ENCODE data around the gene GRID1. TPM values are rescaled to one million over a fixed set of nuclear protein-coding genes. Genes with fewer than 3 reads are reported as not detected.
A peak's percentile ranks its signal among the peaks of the same experiment; 100 is the strongest.

Gene GRID1
- total RNA-seq, 3 donors from 2014 or later, result 0.61 to 1.9 (median 0.87) TPM

- DNase-seq, result no peak
- Histone ChIP-seq H3K4me1 (ENCODE audit: low read depth) (peaks cover 4% of the 10 kb centered on the region), H3K4me3 (no peak overlapping the region), H3K36me3 (ENCODE audit: low read depth) (no peaks in the 10 kb centered on the region), H3K9me3 (no peaks in the 10 kb centered on the region)
- intact Hi-C loops (cut with DNase I, micrococcal nuclease), result no loop called here
- no peak for TF ChIP-seq CTCF (IDR thresholded peaks at IDR 0.05)
- no peak for ATAC-seq
Measured at GRCh38 chr10:86165666-86166065, 200.9 kb downstream of the GRID1 start.

GRCh38 chr10:86164960-86165630 is 201.5 kb downstream of the GRID1 start:
- Histone ChIP-seq H3K9me3 (no peaks in the 10 kb centered on the region), H3K36me3 (ENCODE audit: low read depth) (no peaks in the 10 kb centered on the region), H3K4me1 (ENCODE audit: low read depth) (peaks cover 4% of the 10 kb centered on the region), H3K4me3 (no peak overlapping the region)
- TF ChIP-seq CTCF (IDR thresholded peaks at IDR 0.05), result no peak
- intact Hi-C loops (cut with DNase I, micrococcal nuclease), result no loop called here
- DNase-seq (no peak), ATAC-seq (no peak)

- no peak for TF ChIP-seq CTCF (IDR thresholded peaks at IDR 0.05)
- H3K4me3 ChIP-seq, result no peak overlapping the region
- DNase-seq, result no peak
- no peaks in the 10 kb centered on the region for H3K9me3 ChIP-seq
- peaks cover 4% of the 10 kb centered on the region for H3K4me1 ChIP-seq (ENCODE audit: low read depth)
- H3K36me3 ChIP-seq (ENCODE audit: low read depth), result no peaks in the 10 kb centered on the region
- peak; percentile 81 for ATAC-seq
- intact Hi-C loops (cut with DNase I, micrococcal nuclease), result no loop called here
Measured at GRCh38 chr10:86164174-86164774, 202.3 kb downstream of the GRID1 start.

- H3K4me3 ChIP-seq, result no peak overlapping the region
- intact Hi-C loops (cut with DNase I, micrococcal nuclease), result no loop called here
- no peak for TF ChIP-seq CTCF (IDR thresholded peaks at IDR 0.05)
- ATAC-seq (peak; percentile 51), DNase-seq (peak in 2 of 3 donors; percentile 4 to 35)
- no peaks in the 10 kb centered on the region for H3K9me3 ChIP-seq
- H3K4me1 ChIP-seq (ENCODE audit: low read depth), result peaks cover 4% of the 10 kb centered on the region
- H3K36me3 ChIP-seq (ENCODE audit: low read depth), result no peaks in the 10 kb centered on the region
Measured at GRCh38 chr10:86163522-86164173, 202.9 kb downstream of the GRID1 start.

- TF ChIP-seq CTCF (IDR thresholded peaks at IDR 0.05), result no peak
- Histone ChIP-seq H3K4me1 (ENCODE audit: low read depth) (peaks cover 4% of the 10 kb centered on the region), H3K36me3 (ENCODE audit: low read depth) (no peaks in the 10 kb centered on the region), H3K9me3 (no peaks in the 10 kb centered on the region), H3K4me3 (no peak overlapping the region)
- no peak for ATAC-seq
- intact Hi-C loops (cut with DNase I, micrococcal nuclease), result no loop called here
- DNase-seq, result no peak
Measured at GRCh38 chr10:86162696-86163400, 203.7 kb downstream of the GRID1 start.
